GM18909 (cell line): ENCODE data around the gene TMEM87A.

Experiments
- ATAC-seq: cut with Tn5 transposase; IDR thresholded peaks from one replicate; pipeline ENCODE4 v1.9.1; 2021; ENCODE audit warnings: mild to moderate bottlenecking; ENCODE audit not compliant: unreplicated experiment, poor library complexity

Gene TMEM87A

DNA sequence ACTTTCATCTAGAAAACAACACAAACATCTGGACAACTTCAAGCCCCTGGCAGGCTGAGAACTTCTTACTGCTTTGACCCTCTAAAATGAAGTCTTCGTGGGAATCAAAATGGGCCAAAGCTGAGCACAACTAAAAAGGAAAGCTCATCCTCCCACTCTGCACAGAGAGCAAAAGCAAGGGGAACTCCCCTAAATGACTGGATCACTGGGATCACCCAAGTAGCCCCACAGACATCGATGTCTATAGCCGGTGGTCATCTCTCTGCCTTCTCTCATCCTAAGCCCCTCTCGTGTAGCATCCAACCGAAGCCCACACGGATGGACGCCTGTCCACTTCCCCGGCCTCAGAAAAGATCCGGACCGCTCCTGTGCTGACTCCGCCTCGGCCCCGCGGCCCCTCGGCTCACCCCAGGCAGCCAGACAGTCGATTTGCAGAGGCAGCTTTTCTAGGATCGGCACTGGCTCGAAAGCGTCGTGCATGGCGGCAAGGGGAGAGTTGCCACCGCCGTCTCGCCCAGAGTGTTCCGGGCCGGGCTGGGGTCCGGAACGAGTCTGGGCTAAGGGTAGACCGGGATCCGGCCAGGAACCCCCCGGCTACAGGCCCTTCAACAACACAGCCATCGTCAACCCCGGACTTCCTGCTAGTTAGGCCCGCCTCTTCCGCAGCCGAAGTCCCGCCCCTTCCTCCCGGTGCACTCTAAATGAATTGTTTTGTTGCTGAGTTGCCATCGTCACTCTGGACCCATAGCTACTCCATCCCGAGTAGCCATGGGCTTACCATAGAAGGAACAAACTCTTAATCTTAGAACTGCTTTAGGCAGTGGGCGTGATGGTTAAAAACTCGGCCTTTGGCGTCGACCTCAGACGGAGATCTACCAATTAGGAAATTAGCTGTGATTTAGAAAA, 65.3 kb downstream of the TMEM87A start, which contains the start of gene VPS39:
Gene VPS39, minus strand, starts transcription at position 631 of the 906 bp plus-strand sequence. Its CDS starts 151 bp downstream, at position 480.
- peak; percentile 95 for ATAC-seq

- ATAC-seq = no peak
These were observed 66.8 kb downstream of the TMEM87A start for GRCh38 chr15:42206406-42206805.

DNA sequence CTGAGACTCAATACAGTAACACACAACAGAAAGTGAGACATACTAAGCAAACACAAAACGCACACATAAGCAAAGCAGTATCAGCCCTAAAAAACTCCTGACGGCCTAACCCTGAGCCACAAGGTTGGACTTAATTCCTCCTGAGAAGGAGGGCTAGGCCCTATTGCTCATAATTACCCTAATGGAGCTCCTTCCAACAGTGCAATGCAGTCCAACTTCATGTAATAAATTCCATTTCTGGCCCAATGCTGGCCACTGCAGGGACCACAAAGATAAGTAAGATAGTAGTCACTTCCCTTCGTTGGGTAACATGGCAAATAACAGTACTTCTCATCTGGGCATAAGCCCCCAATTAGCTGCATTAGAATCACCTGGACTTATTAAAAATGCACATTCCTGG, 69.3 kb downstream of the TMEM87A start:
- no peak for ATAC-seq

- ATAC-seq = no peak
These were observed 70.6 kb downstream of the TMEM87A start for GRCh38 chr15:42202653-42203052.

- no peak for ATAC-seq
These were observed 71.4 kb downstream of the TMEM87A start for GRCh38 chr15:42201801-42202200.

DNA sequence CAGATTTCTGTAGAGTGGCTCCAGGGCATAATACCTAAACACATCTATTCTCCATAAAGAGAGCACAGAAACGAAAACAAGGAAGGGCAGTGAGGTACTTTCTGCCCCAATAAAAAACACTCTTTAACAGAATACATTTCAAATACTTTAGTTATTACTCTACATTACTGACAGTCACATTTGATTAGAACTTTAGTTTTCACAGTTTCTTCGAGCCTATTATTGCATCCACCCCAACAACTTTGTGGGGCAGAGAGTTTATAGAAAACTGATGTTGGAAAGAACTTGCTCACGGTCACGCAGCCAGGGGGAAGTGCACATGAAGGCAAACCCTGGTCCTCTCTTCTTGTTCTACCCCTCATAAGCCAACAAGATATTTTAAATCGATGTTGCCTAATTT, 74.1 kb downstream of the TMEM87A start:
- no peak for ATAC-seq

- no peak for ATAC-seq
These were observed 74.7 kb downstream of the TMEM87A start for GRCh38 chr15:42198516-42198915.

- ATAC-seq = no peak
These were observed 78.7 kb downstream of the TMEM87A start for GRCh38 chr15:42194513-42194912.

GRCh38 chr15:42193383-42193782, 79.8 kb downstream of the TMEM87A start:
- ATAC-seq = no peak

DNA sequence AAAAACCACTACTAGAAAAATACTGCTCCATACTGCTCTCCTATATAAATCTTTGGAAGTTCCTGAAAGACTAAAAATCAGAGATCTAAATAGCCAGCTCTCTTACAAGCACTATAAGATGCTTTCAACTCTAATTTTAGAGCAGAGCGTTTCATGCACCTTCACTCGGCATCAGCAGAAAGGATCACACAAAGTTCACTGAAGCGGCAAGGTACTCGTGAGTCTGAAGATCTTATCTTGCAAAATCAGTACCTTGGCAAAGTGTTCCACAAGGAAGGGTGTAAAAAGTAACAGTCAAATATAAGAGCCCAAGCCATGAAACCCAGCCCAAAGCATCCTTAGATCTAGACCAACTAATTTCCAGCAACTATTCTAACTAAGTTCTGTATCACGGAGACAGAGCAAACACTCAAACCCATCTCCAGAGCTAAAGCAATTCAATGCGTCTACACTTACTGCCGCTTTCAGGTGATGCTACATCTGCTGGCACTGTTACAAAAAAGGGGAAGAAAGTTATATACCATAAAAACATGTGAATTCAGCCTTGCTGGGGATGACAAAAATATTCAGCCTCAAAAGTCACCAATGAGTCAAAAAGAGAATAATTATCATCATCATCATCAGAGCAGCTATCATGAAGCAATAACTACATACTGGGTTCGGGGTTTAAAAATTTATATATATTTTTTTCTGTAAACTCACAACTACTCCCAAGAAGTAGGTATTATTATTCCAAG, 81.5 kb downstream of the TMEM87A start:
- ATAC-seq = no peak

DNA sequence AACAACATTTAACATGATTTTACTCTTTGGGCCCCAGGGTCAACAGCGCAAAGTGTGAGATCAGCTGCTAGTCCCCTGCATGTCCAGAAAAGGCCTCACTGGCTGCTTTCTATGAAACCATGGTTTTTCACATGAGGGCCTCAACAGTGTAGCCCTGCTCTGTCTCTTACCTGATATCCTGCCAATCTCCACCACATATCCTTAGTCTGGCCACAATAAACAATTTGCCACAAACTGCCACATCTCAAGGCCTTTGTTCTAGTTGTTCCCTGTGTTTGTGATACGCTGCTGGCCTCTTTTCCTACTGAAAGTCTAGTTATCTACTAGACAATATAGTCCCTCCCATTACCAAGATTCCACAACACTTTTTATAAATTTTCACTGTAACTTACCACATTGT, 82.9 kb downstream of the TMEM87A start:
- ATAC-seq = no peak

- no peak for ATAC-seq
These were observed 87.4 kb downstream of the TMEM87A start for GRCh38 chr15:42185801-42186200.

DNA sequence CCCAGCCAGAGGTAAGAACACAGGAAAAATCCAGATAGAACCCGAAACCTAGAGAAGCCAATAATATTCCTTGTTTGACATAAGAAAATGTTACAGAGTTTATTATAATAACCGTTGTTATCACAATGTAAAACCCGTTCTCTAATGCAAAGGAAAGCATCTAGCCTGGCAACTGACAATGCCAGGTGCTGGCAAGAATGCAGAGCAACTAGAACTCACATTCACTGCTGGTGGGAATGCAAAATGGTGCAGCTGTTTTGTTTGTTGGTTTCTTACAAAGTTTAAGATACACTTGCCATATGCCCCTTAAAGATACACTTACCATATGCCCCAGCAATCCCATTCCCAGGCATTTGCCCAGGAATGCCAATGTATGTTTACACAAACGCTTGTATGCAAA, 88.5 kb downstream of the TMEM87A start:
- no peak for ATAC-seq

DNA sequence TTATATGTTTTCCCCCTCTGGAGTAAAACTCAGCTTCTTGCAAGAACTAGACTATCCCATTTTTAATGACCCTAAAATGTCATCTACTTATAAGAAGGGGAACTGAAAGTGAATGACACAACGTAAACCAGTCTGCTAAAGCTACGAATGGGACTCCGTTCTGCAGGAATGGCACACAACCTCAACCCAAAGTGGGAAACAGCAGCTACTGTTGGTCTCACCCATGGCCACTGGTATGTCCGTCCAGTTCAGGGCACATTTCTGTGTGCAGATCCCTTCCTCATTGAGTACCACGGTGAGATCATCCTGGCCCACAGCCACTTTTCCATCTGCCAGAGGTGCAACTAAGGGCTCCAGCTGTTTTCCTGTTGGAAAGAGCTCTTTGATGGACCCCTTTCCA, 88.9 kb downstream of the TMEM87A start:
- no peak for ATAC-seq

DNA sequence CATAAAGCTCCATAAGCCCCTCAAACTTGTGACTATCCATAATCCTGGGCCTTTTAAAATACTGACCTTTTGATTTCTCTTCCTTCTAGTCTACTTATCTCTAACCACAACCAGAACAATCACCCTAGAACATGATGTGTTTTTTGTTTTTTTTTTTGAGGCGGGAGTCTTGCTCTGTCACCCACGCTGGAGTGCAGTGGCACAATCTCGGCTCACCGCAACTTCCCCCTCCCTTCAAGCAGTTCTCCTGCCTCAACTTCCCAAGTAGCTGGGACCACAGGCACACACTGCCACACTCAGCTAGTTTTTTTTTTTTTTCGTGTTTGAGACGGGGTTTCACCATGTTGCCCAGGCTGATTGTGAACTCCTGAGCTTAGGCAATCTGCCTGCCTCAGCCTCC, 90.3 kb downstream of the TMEM87A start:
- no peak for ATAC-seq

- ATAC-seq = no peak
These were observed 90.8 kb downstream of the TMEM87A start for GRCh38 chr15:42182328-42182886.

GRCh38 chr15:42178056-42178455, 95.2 kb downstream of the TMEM87A start:
- no peak for ATAC-seq

DNA sequence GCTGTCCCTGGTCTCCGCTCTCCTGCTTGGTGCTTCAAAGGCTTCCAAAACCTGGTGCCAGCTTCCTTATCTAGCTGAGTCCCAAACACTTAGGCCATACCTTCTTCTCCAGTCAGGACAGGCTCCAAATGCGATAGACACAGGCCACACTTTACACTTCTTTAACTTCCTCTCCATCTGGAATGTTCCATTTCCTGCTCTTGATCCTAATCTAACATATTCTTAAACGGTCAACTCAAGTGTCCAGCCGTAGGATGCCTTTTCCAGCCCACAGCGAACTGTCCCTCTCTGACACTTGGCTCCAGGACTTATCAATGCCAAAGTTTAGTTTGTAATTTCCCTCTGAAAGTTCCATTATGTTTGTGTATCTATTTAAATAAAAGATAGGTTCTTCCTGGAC, 97.6 kb downstream of the TMEM87A start:
- ATAC-seq = no peak

DNA sequence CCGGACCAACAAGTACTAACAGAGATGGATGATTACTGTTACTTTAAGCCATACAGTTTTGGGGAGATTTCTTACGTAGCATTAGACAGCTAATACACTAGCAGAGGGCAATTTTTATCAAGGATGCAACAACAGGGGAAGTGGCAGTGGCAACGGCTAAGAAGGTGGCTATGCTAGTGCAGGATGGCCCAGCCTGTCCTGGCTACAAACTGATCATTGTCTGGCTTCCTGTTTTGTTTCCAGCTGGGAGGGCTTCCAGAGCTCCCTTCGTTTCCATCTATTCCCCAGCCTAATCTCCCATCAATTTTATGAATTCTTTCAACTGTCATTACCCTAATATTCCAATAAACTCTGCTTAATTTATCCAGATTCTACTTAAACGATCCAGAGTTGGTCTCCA, 100.8 kb downstream of the TMEM87A start:
- ATAC-seq = no peak

DNA sequence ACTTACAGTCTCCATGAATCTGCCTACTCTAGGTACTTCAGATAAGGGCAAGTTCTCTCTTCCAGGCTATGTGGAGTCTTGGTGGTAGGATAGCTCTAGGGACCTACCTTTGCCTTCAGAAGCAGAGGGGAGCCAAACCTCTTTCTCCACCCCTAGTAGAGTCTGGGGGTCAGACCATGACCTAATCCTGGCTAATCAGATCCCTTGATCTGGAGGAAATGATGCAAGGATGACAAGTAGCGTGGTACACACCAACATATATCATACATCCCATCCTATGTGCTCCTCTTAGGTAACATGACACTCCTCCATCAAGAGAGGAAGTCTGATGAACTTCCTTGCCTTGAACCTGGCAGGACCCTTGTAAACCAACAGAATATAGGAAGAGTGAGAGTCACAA, 101.4 kb downstream of the TMEM87A start:
- no peak for ATAC-seq

GRCh38 chr15:42171122-42171521, 102.1 kb downstream of the TMEM87A start:
- ATAC-seq = no peak
